WTC11 (cell line): ENCODE data around the gene SRR.

Experiments
- ATF3 ChIP-seq: sonication (generic); formaldehyde crosslinking; conservative IDR thresholded peaks from 2 replicates; pipeline ENCODE4 v1.8.1; 2022; ENCODE audit warnings: mild to moderate bottlenecking, missing genetic modification reagents
- GABPB1 ChIP-seq: sonication (generic); formaldehyde crosslinking; IDR thresholded peaks from 2 replicates; pipeline ENCODE4 v1.8.1; 2023; ENCODE audit warnings: mild to moderate bottlenecking, missing genetic modification reagents
- USF1 ChIP-seq: sonication (generic); formaldehyde crosslinking; IDR thresholded peaks from 2 replicates; pipeline ENCODE4 v1.8.0; 2022; ENCODE audit warnings: mild to moderate bottlenecking, missing genetic modification reagents
- ZNF121 ChIP-seq: sonication (generic); formaldehyde crosslinking; IDR thresholded peaks from 2 replicates; pipeline ENCODE4 v1.8.0; 2023; ENCODE audit warnings: missing genetic modification reagents
- ZNF263 ChIP-seq: sonication (generic); formaldehyde crosslinking; IDR thresholded peaks from 2 replicates; pipeline ENCODE4 v1.8.1; 2022; ENCODE audit warnings: low read depth, mild to moderate bottlenecking, moderate library complexity, missing genetic modification reagents
- ZNF416 ChIP-seq: fragments of 250-450 bp; sonication (Bioruptor Pico); IDR thresholded peaks from 2 replicates; pipeline ENCODE4 v1.9.0; 2021; ENCODE audit warnings: mild to moderate bottlenecking, inconsistent platforms
- TF ChIP-seq, protein P1 (sequence below): fragments of 200-600 bp; IDR thresholded peaks from 2 replicates; pipeline ENCODE4 v1.8.0; 2022; ENCODE audit warnings: antibody characterized with exemption
- TF ChIP-seq, protein P2 (sequence below): sonication (generic); formaldehyde crosslinking; IDR thresholded peaks from 2 replicates; pipeline ENCODE4 v1.8.0; 2023; ENCODE audit warnings: missing genetic modification reagents
- TF ChIP-seq, protein P3 (sequence below): sonication (generic); formaldehyde crosslinking; IDR thresholded peaks from 2 replicates; pipeline ENCODE4 v1.8.0; 2023; ENCODE audit warnings: mild to moderate bottlenecking, missing genetic modification reagents
- TF ChIP-seq, protein P4 (sequence below): sonication (generic); formaldehyde crosslinking; IDR thresholded peaks from 2 replicates; pipeline ENCODE4 v1.8.1; 2022; ENCODE audit warnings: low read depth, mild to moderate bottlenecking, moderate library complexity, missing genetic modification reagents, borderline replicate concordance

DNA sequence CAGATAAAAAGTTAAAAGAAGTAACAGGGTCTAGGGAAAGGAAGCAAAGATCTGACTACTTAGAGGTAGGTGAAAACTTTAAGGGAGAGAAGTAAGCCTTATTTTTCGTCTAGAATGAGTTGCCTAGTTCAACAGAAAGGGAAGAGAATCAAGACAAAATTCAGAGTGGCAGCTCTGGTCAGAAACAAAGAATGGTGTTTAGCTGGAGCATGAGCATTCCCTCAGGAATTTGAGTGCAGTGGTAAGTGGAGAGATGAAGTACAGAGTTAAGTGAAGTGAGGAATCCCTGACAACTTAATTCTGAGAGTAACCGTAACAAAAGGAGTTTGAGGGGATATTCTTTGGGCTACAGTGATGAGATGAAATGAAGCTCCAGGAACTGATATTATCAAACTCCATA, 11.7 kb upstream of the SRR start:
- TF ChIP-seq ZNF416 (no peak), ZNF121 (CRISPR knock-in tag) (no peak), GABPB1 (CRISPR knock-in tag) (no peak), ATF3 (CRISPR knock-in tag) (no peak), ZNF263 (no peak), USF1 (no peak)
- TF ChIP-seq, protein P1, sequence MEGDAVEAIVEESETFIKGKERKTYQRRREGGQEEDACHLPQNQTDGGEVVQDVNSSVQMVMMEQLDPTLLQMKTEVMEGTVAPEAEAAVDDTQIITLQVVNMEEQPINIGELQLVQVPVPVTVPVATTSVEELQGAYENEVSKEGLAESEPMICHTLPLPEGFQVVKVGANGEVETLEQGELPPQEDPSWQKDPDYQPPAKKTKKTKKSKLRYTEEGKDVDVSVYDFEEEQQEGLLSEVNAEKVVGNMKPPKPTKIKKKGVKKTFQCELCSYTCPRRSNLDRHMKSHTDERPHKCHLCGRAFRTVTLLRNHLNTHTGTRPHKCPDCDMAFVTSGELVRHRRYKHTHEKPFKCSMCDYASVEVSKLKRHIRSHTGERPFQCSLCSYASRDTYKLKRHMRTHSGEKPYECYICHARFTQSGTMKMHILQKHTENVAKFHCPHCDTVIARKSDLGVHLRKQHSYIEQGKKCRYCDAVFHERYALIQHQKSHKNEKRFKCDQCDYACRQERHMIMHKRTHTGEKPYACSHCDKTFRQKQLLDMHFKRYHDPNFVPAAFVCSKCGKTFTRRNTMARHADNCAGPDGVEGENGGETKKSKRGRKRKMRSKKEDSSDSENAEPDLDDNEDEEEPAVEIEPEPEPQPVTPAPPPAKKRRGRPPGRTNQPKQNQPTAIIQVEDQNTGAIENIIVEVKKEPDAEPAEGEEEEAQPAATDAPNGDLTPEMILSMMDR = no peak
- TF ChIP-seq, protein P2, sequence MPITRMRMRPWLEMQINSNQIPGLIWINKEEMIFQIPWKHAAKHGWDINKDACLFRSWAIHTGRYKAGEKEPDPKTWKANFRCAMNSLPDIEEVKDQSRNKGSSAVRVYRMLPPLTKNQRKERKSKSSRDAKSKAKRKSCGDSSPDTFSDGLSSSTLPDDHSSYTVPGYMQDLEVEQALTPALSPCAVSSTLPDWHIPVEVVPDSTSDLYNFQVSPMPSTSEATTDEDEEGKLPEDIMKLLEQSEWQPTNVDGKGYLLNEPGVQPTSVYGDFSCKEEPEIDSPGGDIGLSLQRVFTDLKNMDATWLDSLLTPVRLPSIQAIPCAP (CRISPR knock-in tag) = no peak
- TF ChIP-seq, protein P3, sequence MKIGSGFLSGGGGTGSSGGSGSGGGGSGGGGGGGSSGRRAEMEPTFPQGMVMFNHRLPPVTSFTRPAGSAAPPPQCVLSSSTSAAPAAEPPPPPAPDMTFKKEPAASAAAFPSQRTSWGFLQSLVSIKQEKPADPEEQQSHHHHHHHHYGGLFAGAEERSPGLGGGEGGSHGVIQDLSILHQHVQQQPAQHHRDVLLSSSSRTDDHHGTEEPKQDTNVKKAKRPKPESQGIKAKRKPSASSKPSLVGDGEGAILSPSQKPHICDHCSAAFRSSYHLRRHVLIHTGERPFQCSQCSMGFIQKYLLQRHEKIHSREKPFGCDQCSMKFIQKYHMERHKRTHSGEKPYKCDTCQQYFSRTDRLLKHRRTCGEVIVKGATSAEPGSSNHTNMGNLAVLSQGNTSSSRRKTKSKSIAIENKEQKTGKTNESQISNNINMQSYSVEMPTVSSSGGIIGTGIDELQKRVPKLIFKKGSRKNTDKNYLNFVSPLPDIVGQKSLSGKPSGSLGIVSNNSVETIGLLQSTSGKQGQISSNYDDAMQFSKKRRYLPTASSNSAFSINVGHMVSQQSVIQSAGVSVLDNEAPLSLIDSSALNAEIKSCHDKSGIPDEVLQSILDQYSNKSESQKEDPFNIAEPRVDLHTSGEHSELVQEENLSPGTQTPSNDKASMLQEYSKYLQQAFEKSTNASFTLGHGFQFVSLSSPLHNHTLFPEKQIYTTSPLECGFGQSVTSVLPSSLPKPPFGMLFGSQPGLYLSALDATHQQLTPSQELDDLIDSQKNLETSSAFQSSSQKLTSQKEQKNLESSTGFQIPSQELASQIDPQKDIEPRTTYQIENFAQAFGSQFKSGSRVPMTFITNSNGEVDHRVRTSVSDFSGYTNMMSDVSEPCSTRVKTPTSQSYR (CRISPR knock-in tag) = no peak
- TF ChIP-seq, protein P4, sequence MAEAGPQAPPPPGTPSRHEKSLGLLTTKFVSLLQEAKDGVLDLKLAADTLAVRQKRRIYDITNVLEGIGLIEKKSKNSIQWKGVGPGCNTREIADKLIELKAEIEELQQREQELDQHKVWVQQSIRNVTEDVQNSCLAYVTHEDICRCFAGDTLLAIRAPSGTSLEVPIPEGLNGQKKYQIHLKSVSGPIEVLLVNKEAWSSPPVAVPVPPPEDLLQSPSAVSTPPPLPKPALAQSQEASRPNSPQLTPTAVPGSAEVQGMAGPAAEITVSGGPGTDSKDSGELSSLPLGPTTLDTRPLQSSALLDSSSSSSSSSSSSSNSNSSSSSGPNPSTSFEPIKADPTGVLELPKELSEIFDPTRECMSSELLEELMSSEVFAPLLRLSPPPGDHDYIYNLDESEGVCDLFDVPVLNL (CRISPR knock-in tag) = no peak
